ENCODE measurements around the gene CBX8. TPM values are rescaled to one million over a fixed set of nuclear protein-coding genes. Genes with fewer than 3 reads are reported as not detected.

Gene CBX8
- total RNA-seq, 1 experiment from 2014 or later, result 2.0 TPM

DNA sequence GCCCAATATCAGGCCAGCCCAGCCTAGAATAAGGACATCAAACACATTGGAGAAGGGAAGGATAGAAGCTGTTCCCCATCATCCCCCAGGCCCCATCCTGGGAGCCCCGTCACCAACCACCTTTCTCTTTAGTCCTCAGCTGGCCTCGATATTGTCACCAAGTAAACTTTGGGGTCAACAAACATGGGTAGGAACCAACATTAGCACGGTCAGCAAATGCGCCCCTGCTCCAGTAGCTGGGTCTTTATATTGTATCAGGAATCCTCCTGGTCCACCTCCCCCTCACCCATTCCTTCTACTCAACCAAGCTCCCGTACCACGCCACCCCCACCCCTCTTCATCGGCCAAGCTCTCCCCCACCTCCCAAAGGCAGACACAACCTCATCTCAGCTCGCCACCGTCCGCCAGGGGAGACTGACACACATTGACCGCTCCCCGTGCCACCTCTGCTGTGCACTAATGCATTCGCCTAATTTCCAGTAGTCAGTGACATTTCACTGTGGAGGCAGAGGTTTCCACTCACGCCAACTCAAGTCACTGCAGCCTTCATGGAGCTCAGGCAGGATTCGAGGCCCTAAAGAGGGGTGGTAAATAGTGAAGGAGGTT is 39.6 kb downstream of the CBX8 start (continued):
- TF ChIP-seq, protein P1, sequence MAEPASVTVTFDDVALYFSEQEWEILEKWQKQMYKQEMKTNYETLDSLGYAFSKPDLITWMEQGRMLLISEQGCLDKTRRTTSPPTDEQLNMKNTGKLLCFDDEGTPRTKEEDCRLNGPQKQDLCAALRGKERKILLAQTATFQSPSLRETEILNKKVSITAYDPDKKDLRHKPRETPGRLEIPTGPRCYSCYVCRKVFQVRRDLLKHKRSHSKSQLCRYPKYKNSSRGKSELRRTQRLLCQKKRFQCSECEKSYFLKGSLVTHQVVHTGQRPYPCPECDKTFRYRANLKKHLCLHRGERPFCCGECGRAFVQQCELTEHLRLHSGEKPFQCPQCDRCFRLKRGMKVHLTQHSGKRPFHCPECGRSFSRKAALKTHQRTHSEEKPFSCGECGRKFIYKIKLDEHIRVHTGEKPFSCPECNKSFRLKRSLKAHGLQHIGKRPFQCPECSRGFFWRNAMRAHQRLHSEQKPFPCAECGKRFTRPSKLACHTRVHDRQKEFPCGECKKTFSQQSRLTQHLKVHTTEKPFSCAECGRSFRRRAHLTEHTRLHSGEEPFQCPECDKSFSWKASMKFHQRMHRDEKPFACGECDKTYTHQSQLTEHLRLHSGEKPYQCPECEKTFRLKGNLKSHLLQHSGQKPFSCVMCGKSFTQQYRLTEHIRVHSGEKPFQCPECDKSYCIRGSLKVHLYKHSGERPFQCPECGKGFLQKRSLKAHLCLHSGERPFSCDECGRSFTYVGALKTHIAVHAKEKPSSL (CRISPR knock-in tag; conservative IDR thresholded peaks at IDR 0.05), result no peak
- TF ChIP-seq IRF2 (CRISPR knock-in tag; IDR thresholded peaks at IDR 0.05; ENCODE audit: borderline replicate concordance, low read depth), result no peak
- TF ChIP-seq KAT7 (CRISPR knock-in tag; IDR thresholded peaks at IDR 0.05; ENCODE audit: borderline replicate concordance), result no peak
- no peak for TF ChIP-seq TCF7 (CRISPR knock-in tag; IDR thresholded peaks at IDR 0.05; ENCODE audit: low read depth)
- TF ChIP-seq NR3C1 (CRISPR knock-in tag; conservative IDR thresholded peaks at IDR 0.05; ENCODE audit: low read depth), result no peak
- no peak for TF ChIP-seq ZNF138 (CRISPR knock-in tag; conservative IDR thresholded peaks at IDR 0.05)

DNA sequence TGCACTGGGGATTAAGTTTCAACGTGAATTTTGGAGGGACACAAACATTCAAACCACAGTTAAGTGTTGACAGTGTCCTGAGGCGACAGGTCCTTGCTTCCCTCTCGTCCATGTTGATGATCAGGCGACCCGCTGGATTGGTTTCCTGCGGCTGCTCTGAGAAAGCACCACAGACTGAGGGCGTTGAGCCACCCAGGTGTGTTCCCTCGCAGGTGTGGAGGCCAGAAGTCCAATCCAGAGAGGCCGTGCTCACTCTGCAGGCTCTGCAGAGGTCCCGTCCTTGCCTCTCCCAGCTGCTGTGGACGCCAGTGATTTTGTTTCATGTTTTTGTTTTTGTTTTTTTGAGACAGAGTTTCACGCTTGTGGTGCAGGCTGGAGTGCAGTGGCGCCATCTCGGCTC is 41.3 kb downstream of the CBX8 start:
- ATAC-seq (no peak), DNase-seq (ENCODE audit: low spot score) (no peak)
- Mint-ChIP-seq H3K4me1 (no peaks in the 10 kb centered on the region), H3K36me3 (no peaks in the 10 kb centered on the region), H3K4me3 (no peak overlapping the region), H3K9me3 (no peaks in the 10 kb centered on the region), H3K27ac (no peak overlapping the region), H3K27me3 (ENCODE audit: low read depth) (peaks cover 20% of the 10 kb centered on the region)
- ChIA-PET POLR2A (no interaction called here), CTCF (interaction anchor here (0.6 kb wide), 1 partner anchor 82 kb away, joined by 3 read pairs; no protein-coding TSS in a partner anchor)
- no peak for TF ChIP-seq OVOL2 (CRISPR knock-in tag; IDR thresholded peaks at IDR 0.05; ENCODE audit: borderline replicate concordance)
- TF ChIP-seq ATF1 (CRISPR knock-in tag; IDR thresholded peaks at IDR 0.05), result no peak
- TF ChIP-seq, protein P2, sequence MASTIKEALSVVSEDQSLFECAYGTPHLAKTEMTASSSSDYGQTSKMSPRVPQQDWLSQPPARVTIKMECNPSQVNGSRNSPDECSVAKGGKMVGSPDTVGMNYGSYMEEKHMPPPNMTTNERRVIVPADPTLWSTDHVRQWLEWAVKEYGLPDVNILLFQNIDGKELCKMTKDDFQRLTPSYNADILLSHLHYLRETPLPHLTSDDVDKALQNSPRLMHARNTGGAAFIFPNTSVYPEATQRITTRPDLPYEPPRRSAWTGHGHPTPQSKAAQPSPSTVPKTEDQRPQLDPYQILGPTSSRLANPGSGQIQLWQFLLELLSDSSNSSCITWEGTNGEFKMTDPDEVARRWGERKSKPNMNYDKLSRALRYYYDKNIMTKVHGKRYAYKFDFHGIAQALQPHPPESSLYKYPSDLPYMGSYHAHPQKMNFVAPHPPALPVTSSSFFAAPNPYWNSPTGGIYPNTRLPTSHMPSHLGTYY (CRISPR knock-in tag; IDR thresholded peaks at IDR 0.05), result no peak
- TF ChIP-seq, protein P3, sequence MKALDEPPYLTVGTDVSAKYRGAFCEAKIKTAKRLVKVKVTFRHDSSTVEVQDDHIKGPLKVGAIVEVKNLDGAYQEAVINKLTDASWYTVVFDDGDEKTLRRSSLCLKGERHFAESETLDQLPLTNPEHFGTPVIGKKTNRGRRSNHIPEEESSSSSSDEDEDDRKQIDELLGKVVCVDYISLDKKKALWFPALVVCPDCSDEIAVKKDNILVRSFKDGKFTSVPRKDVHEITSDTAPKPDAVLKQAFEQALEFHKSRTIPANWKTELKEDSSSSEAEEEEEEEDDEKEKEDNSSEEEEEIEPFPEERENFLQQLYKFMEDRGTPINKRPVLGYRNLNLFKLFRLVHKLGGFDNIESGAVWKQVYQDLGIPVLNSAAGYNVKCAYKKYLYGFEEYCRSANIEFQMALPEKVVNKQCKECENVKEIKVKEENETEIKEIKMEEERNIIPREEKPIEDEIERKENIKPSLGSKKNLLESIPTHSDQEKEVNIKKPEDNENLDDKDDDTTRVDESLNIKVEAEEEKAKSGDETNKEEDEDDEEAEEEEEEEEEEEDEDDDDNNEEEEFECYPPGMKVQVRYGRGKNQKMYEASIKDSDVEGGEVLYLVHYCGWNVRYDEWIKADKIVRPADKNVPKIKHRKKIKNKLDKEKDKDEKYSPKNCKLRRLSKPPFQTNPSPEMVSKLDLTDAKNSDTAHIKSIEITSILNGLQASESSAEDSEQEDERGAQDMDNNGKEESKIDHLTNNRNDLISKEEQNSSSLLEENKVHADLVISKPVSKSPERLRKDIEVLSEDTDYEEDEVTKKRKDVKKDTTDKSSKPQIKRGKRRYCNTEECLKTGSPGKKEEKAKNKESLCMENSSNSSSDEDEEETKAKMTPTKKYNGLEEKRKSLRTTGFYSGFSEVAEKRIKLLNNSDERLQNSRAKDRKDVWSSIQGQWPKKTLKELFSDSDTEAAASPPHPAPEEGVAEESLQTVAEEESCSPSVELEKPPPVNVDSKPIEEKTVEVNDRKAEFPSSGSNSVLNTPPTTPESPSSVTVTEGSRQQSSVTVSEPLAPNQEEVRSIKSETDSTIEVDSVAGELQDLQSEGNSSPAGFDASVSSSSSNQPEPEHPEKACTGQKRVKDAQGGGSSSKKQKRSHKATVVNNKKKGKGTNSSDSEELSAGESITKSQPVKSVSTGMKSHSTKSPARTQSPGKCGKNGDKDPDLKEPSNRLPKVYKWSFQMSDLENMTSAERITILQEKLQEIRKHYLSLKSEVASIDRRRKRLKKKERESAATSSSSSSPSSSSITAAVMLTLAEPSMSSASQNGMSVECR (CRISPR knock-in tag; IDR thresholded peaks at IDR 0.05; ENCODE audit: borderline replicate concordance), result no peak
- no peak for TF ChIP-seq JAZF1 (CRISPR knock-in tag; IDR thresholded peaks at IDR 0.05)
- TF ChIP-seq, protein P4, sequence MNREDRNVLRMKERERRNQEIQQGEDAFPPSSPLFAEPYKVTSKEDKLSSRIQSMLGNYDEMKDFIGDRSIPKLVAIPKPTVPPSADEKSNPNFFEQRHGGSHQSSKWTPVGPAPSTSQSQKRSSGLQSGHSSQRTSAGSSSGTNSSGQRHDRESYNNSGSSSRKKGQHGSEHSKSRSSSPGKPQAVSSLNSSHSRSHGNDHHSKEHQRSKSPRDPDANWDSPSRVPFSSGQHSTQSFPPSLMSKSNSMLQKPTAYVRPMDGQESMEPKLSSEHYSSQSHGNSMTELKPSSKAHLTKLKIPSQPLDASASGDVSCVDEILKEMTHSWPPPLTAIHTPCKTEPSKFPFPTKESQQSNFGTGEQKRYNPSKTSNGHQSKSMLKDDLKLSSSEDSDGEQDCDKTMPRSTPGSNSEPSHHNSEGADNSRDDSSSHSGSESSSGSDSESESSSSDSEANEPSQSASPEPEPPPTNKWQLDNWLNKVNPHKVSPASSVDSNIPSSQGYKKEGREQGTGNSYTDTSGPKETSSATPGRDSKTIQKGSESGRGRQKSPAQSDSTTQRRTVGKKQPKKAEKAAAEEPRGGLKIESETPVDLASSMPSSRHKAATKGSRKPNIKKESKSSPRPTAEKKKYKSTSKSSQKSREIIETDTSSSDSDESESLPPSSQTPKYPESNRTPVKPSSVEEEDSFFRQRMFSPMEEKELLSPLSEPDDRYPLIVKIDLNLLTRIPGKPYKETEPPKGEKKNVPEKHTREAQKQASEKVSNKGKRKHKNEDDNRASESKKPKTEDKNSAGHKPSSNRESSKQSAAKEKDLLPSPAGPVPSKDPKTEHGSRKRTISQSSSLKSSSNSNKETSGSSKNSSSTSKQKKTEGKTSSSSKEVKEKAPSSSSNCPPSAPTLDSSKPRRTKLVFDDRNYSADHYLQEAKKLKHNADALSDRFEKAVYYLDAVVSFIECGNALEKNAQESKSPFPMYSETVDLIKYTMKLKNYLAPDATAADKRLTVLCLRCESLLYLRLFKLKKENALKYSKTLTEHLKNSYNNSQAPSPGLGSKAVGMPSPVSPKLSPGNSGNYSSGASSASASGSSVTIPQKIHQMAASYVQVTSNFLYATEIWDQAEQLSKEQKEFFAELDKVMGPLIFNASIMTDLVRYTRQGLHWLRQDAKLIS (CRISPR knock-in tag; IDR thresholded peaks at IDR 0.05; ENCODE audit: borderline replicate concordance), result no peak
- TF ChIP-seq MXD4 (CRISPR knock-in tag; IDR thresholded peaks at IDR 0.05; ENCODE audit: borderline replicate concordance), result no peak
- no peak for TF ChIP-seq NFYB (CRISPR knock-in tag; conservative IDR thresholded peaks at IDR 0.05; ENCODE audit: low read depth)
- no peak for TF ChIP-seq ZNF423 (CRISPR knock-in tag; IDR thresholded peaks at IDR 0.05)
- TF ChIP-seq NR3C1 (CRISPR knock-in tag; conservative IDR thresholded peaks at IDR 0.05; ENCODE audit: low read depth), result no peak
- TF ChIP-seq, protein P5, sequence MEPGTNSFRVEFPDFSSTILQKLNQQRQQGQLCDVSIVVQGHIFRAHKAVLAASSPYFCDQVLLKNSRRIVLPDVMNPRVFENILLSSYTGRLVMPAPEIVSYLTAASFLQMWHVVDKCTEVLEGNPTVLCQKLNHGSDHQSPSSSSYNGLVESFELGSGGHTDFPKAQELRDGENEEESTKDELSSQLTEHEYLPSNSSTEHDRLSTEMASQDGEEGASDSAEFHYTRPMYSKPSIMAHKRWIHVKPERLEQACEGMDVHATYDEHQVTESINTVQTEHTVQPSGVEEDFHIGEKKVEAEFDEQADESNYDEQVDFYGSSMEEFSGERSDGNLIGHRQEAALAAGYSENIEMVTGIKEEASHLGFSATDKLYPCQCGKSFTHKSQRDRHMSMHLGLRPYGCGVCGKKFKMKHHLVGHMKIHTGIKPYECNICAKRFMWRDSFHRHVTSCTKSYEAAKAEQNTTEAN (CRISPR knock-in tag; IDR thresholded peaks at IDR 0.05), result no peak
- TF ChIP-seq, protein P6, sequence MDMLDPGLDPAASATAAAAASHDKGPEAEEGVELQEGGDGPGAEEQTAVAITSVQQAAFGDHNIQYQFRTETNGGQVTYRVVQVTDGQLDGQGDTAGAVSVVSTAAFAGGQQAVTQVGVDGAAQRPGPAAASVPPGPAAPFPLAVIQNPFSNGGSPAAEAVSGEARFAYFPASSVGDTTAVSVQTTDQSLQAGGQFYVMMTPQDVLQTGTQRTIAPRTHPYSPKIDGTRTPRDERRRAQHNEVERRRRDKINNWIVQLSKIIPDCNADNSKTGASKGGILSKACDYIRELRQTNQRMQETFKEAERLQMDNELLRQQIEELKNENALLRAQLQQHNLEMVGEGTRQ (CRISPR knock-in tag; IDR thresholded peaks at IDR 0.05), result no peak
- no peak for TF ChIP-seq ZNF671 (CRISPR knock-in tag; IDR thresholded peaks at IDR 0.05)
- no peak for TF ChIP-seq NR2C2 (CRISPR knock-in tag; IDR thresholded peaks at IDR 0.05)
- no peak for TF ChIP-seq NR1H2 (CRISPR knock-in tag; IDR thresholded peaks at IDR 0.05)
- TF ChIP-seq TCF7 (CRISPR knock-in tag; IDR thresholded peaks at IDR 0.05; ENCODE audit: low read depth), result no peak
- no peak for TF ChIP-seq IRF2 (CRISPR knock-in tag; IDR thresholded peaks at IDR 0.05; ENCODE audit: borderline replicate concordance, low read depth)

Data from WTC11 (cell line).